ENCODE measurements around the gene AFP.

DNA sequence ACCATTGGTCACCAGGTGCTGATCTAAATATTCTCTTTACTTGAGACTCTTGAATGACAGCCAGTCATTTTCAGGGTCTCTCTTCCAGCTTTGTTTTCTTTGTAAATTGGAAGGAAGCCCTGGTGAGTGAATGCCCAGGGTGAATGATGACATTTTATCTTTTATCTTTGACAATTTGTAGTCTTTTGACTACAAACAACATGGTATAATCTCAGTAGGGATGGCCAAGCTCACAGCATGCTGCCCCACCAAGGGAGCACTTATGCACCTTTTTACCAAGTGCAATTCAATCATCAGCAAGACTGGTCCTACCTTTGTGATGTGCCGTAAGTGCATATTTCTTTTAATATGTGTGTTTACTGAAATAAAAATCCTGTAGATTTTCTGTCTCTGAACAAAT is 51.2 kb downstream of the AFP start:
- TF ChIP-seq, protein P1, sequence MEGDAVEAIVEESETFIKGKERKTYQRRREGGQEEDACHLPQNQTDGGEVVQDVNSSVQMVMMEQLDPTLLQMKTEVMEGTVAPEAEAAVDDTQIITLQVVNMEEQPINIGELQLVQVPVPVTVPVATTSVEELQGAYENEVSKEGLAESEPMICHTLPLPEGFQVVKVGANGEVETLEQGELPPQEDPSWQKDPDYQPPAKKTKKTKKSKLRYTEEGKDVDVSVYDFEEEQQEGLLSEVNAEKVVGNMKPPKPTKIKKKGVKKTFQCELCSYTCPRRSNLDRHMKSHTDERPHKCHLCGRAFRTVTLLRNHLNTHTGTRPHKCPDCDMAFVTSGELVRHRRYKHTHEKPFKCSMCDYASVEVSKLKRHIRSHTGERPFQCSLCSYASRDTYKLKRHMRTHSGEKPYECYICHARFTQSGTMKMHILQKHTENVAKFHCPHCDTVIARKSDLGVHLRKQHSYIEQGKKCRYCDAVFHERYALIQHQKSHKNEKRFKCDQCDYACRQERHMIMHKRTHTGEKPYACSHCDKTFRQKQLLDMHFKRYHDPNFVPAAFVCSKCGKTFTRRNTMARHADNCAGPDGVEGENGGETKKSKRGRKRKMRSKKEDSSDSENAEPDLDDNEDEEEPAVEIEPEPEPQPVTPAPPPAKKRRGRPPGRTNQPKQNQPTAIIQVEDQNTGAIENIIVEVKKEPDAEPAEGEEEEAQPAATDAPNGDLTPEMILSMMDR (IDR thresholded peaks at IDR 0.05): no peak
- no peak for TF ChIP-seq EZH2 (IDR thresholded peaks at IDR 0.05)
